Peyer's patch (tissue), 4 donors: ENCODE measurements around the gene FBXL3.

Experiments used
- POLR2A ChIP-seq, 2 donors: fragments of 450-650 bp; IDR thresholded peaks; one replicate each; pipeline ENCODE4 v1.5.1; 2017; ENCODE audit warnings: antibody characterized with exemption in 2 of 2, mild to moderate bottlenecking in 2 of 2, moderate library complexity in 2 of 2
- TF ChIP-seq, protein P1 (sequence below), 6 experiments: fragments of 450-650 bp in 4 of 6; fragments of 200-600 bp in 2 of 6; sonication (generic) in 1 of 6; IDR thresholded peaks; one replicate each; pipeline ENCODE4 v1.5.1; 2017 to 2019; ENCODE audit warnings: antibody characterized with exemption in 6 of 6, mild to moderate bottlenecking in 3 of 6, moderate library complexity in 1 of 6

DNA sequence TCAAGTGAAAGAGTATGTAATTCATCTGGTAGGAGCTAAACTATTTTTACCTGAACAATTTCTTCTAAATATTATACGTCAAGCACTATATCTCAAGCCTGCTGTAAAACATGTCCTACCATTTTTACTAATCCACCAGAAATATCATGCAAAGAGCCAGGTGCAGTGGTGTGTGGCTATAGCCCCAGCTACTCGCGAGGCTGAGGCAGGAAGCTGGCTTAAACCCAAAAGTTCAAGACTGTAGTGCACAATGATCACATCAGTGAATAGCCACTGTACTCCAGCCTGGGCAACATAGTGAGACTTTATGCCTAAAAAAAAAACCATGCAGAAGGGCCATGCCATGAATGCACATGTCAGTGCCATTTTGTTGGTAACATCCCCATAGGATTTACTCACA is 55.7 kb downstream of the FBXL3 start:
- TF ChIP-seq, protein P1, sequence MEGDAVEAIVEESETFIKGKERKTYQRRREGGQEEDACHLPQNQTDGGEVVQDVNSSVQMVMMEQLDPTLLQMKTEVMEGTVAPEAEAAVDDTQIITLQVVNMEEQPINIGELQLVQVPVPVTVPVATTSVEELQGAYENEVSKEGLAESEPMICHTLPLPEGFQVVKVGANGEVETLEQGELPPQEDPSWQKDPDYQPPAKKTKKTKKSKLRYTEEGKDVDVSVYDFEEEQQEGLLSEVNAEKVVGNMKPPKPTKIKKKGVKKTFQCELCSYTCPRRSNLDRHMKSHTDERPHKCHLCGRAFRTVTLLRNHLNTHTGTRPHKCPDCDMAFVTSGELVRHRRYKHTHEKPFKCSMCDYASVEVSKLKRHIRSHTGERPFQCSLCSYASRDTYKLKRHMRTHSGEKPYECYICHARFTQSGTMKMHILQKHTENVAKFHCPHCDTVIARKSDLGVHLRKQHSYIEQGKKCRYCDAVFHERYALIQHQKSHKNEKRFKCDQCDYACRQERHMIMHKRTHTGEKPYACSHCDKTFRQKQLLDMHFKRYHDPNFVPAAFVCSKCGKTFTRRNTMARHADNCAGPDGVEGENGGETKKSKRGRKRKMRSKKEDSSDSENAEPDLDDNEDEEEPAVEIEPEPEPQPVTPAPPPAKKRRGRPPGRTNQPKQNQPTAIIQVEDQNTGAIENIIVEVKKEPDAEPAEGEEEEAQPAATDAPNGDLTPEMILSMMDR (IDR thresholded peaks at IDR 0.05), result no peak
- no peak for TF ChIP-seq POLR2A (IDR thresholded peaks at IDR 0.05)
